HepG2 (cell line): ENCODE results near the gene NDUFB10.

Experiments used
- ATF7 ChIP-seq, 2 experiments: fragments of 450-650 bp in 1 of 2; sonication (generic) in 1 of 2; formaldehyde crosslinking in 1 of 2; IDR thresholded peaks; 2 replicates each; pipeline versions ENCODE4 v1.4.0 to v1.6.1; 2016 to 2020; ENCODE audit warnings: antibody characterized with exemption in 1 of 2, mild to moderate bottlenecking in 1 of 2, missing genetic modification reagents in 1 of 2
- BRD4 ChIP-seq: sonication (generic); formaldehyde crosslinking; IDR thresholded peaks from 2 replicates; pipeline ENCODE4 v1.4.0; 2020; ENCODE audit warnings: missing genetic modification reagents
- GRHL1 ChIP-seq: sonication (generic); formaldehyde crosslinking; conservative IDR thresholded peaks from 2 replicates; pipeline ENCODE4 v1.8.0; 2022; ENCODE audit warnings: missing genetic modification reagents
- HOXA9 ChIP-seq: sonication (generic); formaldehyde crosslinking; IDR thresholded peaks from 2 replicates; pipeline ENCODE4 v1.8.1; 2022; ENCODE audit warnings: missing genetic modification reagents, mild to moderate bottlenecking, moderate library complexity, borderline replicate concordance
- MTA3 ChIP-seq: sonication (generic); formaldehyde crosslinking; IDR thresholded peaks from 2 replicates; pipeline ENCODE4 v1.4.0; 2020; ENCODE audit warnings: missing genetic modification reagents
- MTERF4 ChIP-seq: sonication (generic); formaldehyde crosslinking; IDR thresholded peaks from 2 replicates; pipeline ENCODE4 v1.8.0; 2023; ENCODE audit warnings: mild to moderate bottlenecking, missing genetic modification reagents
- MTF1 ChIP-seq: sonication (generic); formaldehyde crosslinking; IDR thresholded peaks from 2 replicates; pipeline ENCODE4 v1.5.0; 2020; ENCODE audit warnings: missing genetic modification reagents
- PHF8 ChIP-seq: sonication (generic); formaldehyde crosslinking; IDR thresholded peaks from 2 replicates; pipeline ENCODE4 v1.5.0; 2020; ENCODE audit warnings: missing genetic modification reagents
- PRPF4 ChIP-seq: fragments of 200-400 bp; formaldehyde crosslinking; IDR thresholded peaks from 2 replicates; pipeline ENCODE4 v1.6.1; 2016; ENCODE audit warnings: low read length, low read depth; ENCODE audit not compliant: poor library complexity, severe bottlenecking
- SNAPC2 ChIP-seq: sonication (generic); formaldehyde crosslinking; IDR thresholded peaks from 2 replicates; pipeline ENCODE4 v1.8.1; 2022; ENCODE audit warnings: mild to moderate bottlenecking, missing genetic modification reagents
- ZNF746 ChIP-seq: sonication (generic); formaldehyde crosslinking; IDR thresholded peaks from 2 replicates; pipeline ENCODE4 v1.8.0; 2022; ENCODE audit warnings: mild to moderate bottlenecking, missing genetic modification reagents
- ZNF768 ChIP-seq: sonication (generic); formaldehyde crosslinking; IDR thresholded peaks from 2 replicates; pipeline ENCODE4 v1.4.0; 2020; ENCODE audit warnings: missing genetic modification reagents

- TF ChIP-seq ZNF746 (CRISPR knock-in tag) (no peak), GRHL1 (CRISPR knock-in tag) (no peak), PRPF4 (no peak), PHF8 (CRISPR knock-in tag) (no peak), BRD4 (no peak), ATF7 (IDR thresholded peaks at IDR 0.05) (no peak), ATF7 (CRISPR knock-in tag; IDR thresholded peaks at IDR 0.05) (no peak), MTERF4 (CRISPR knock-in tag) (no peak), ZNF768 (CRISPR knock-in tag) (no peak), MTF1 (no peak), MTA3 (CRISPR knock-in tag) (no peak), HOXA9 (CRISPR knock-in tag) (no peak), SNAPC2 (CRISPR knock-in tag) (no peak)
These were observed 14.6 kb upstream of the NDUFB10 start for GRCh38 chr16:1944612-1945199.
